Measurements from ENCODE around the gene COL5A1.
A peak's percentile ranks its signal among the peaks of the same experiment; 100 is the strongest.

Gene COL5A1

DNA sequence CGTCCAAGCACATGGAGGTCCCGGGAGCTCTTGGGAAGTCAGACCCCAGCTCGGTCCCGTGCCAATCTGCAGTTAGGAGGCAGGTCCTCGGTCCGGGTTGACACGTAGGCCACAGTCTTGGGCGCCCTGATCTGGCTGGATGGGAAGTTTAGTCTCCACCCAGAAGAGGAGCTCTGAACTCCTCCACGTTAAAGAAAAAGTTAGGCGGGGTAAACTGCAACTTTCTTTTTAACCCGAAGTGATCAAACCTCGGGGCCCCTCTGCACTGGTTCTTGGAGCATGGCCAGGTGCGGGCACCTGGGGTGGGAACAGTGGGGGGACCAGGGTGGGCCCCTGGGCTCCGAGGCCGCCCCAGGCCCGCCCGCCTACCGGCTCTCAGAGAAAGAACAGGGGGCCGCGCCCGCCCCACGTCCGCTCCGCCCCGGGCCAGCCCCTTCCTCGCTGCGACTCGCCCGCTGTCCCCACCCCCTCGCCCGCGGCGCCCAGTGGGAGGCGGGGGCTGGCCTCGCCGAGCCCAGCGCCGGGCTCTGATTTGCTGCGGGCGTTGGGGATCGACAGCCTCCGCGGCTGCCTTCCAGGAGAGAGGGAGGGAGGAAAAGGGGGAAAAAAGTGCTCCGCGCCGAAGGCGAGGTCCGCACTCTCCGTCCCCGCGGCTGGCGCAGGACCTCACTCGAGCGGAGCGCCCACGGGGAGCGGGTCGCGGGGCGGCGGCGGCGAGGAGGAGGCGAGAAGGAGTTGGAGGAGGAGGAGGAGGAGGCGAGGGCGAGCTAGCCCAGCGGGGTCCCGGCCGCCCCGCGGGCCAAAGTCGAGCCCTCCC, at the start of gene COL5A1:
Gene COL5A1 (plus strand): TSS at position 631 of the 817 bp plus-strand sequence. CDS start 385 bp downstream, outside the sequence.
- DNase-seq = peak; percentile 64

DNA sequence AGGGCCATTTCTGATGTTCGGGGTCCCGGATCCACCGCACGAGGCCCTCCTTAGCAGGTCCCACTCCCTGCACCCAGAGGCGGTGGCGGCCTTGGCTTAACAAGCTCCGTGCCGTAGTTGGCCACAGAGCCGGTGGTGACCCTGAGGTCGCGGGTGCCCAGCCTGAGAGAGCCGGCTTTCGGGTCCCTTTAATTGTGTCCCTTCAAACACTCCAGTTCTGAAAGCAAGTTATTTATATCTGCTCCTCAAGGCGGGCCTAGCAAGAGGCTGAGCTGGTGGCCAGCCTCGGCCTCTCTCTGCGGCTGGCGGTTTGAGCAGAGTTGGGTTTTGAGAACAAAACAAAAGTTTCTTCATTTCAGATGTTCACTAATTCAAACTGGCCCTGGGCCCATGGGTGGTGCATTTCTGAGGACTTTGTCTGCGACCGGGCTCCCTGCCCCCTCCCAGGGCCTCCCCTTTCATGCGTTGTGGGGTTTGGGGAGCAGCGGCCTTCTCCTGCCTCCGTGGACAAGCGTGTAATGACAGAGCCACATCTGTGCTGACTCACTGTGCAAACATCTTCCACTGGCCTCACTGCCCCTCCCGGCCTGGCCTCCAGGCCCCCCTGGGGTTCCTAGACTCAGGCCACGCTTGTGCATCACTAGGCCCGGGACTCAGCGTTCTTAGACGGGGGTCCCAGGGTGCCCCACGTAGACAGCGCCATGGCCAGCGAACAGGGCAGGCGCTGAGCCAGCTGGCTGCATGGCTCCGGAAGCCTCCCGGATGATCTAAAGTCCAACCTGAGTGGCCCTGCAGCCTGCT, 49.4 kb upstream of the COL5A1 start:
- DNase-seq = no peak

DNA sequence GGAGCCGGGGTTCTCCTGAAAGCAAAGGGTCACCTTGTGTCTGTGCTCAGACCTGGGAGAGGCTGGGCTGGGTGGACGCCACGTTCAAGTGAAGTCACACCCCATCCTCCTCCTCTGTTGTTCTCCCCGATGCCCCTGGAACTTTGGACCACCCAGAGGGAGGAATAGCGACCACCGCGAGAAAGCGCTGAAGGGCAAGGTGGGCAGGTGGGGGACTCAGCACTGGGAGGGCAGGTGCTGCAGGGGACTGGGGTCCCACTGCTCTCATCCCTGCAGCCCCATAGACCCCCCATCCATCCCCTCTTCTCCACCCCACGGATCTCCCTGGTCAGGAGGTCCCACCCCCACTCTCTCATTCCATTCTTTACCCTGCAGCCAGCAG, 48.8 kb upstream of the COL5A1 start:
- DNase-seq = no peak

DNA sequence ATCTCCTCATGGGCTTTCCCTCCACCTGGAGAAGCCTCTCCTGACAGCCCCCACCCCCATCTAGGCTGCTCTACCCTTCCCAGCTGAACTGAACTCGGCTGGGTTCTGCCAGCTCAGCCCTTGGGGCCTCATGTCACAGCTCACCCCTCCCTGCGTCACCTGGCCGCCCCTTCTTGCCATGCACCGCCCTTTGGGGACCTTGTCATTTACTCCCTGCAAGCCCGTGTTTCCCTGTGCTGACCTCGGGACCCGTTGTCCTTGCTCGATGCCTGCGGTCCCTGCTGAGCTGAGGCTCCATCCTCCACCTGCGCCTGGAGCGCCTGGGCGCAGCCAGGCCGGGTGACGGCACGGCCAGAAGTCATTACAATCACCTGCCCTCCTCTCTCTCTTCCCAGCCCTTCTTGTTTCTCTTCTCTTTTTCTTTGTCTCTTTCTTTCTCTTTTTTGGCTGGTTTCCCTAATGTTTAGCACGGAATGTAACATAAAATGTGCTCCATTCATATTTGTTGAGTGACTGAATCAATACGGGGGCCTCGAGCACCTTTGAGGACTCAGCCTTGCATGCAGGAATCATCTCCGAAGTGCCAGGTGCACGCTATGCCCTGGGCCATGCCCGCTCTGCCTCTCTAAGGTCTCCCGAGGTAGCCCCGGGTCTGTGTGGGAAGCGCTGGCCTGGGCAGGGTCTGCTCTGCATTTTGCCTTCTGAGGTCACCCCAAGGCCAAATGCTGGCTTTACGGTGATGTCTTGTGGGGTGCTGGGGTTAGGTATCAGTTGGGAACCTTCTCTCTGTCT, 48.1 kb upstream of the COL5A1 start:
- DNase-seq = no peak

- no peak for DNase-seq
Measured at GRCh38 chr9:134594078-134594941, 47.3 kb upstream of the COL5A1 start.

GRCh38 chr9:134595014-134595413, 46.6 kb upstream of the COL5A1 start:
- no peak for DNase-seq

- DNase-seq = no peak
Measured at GRCh38 chr9:134597041-134597913, 44.3 kb upstream of the COL5A1 start.

DNA sequence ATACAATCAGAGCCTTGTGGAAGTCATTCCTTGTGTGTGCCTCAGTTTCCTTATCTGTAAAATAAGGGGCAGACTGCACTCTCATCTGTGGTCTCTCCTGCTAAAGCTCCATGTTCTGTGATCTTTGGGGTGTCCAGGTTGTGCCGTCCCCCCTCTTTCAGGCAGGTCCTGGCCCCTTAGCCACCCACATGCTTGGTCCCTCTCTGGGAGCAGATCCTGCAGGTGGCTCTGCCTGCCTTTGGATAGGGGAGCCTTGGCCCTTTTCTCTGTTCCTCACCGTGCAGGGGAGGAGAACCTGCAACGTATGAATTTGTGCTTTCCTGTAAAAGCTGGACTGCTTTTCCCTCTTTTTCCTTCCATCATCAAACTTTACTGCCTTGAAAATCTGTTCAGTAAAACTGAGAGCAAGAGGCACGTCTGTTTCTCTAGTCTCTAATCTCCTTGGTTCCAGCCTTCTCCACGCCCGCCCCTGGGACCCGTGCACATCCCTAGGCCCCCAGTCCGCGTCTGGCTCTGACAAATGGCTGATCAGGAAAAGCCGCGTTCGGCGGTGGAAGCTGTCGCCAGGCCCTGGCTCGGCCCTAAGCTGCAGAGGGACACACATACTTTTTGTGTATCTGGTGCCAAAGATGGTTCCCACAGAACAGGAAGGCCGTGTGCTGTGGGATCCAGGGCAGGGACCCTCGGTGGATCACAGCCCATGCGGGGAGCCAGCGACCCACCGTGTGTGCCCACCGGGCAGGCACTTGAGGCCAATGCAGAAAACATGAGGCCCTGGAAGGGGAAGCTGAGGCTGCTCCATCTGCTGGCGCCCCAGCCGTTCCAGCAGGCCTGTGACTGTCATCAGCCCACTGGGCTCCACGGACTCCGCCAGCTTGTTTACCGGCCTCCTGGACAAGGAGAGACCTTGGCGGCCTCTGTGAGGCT, 43.4 kb upstream of the COL5A1 start:
- DNase-seq = no peak

GRCh38 chr9:134598884-134599245, 42.7 kb upstream of the COL5A1 start:
- DNase-seq = no peak

DNA sequence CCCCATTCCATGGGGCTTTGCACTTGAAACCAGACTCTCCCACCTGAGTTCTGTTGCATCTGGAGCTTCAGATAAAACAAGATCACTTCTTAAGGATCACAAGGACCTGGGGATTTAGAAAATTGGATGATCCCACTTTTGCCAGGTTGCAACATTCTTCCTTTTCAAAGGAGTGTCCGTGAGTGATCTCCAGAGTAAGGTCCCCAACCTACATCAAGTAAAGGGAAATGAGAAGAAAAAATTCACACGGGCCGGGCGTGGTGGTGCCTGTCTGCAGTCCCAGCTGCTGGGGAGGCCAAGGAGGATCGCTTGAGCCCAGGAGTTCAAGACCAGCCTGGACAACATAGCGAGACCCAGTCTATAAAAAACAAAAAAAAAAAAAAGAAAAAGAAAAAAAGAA, 41.2 kb upstream of the COL5A1 start:
- DNase-seq = no peak

DNA sequence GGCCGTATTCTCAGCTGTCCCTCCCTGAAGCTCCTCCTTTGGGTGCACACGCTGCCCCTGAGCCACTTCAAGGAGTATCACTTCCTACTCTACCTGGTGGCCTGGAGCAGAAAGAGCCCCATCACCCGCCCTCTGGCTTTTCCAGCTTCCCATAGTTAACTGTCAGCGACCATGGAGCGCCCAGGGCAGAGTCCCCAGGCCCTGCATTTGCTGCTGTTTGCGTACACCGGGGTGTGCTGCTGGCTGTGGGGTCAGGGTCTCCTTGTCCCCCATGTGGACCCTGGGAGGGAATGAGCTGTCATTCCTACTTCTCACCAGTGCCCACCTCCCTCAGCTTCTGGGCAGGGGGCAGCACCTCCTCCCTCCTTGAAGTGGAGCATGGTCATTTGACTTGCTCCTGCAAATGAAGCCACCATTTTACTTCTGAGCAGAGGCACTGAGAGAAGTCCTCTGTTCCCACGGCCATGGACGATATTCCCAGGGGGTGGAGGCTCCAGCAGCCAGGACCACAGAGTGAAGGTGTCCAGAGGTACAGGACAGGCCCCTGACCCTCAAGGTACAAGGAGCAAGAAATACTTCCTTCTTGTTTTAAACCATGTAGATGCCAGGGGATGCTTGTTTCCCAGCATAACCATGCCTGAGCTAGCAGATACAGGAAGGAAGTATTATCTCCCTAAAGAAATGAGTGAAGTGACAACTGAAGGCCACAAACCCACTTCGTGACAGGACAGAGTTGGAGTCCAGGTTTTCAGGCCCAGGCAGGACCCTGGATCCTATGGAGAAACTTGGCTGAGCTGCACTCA, 40.6 kb upstream of the COL5A1 start:
- no peak for DNase-seq

- no peak for DNase-seq
Measured at GRCh38 chr9:134601764-134602163, 39.8 kb upstream of the COL5A1 start.

DNA sequence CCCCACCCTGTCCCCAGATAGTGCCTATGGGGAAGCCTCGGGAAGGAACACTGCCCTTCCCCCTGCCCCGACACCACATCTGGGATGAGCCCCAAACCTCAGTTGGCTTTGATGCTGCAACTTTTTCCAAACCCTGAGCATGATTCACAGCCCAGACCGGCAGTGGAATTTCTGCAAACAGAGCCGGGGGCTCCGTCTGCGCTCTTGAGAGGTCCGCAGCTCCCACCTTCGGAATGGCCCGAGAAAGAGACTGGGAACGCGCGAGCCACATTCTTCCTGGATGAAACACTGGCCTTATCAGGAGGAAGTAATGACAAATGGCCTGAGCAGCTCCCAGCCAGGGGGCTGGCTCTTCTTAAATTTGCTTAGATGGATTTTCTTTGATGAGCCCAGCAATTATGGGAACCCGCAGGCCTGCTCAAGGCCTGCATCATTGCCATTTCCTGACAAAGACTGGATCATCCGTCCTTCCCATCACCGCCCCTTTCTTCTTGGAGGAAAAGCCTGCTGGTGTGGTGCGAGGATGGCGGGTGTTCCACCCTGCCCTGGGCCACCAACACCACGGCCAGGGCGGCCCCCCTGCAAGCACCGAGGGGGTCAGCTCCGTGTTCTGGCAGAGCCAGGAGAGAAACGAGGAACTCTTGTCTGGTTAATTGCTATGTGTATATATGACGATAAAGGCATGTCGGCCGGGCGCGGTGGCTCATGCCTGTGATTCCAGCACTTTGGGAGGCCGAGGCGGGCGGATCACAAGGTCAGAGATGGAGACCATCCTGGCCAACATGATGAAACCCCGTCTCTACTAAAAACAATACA, 38.8 kb upstream of the COL5A1 start:
- DNase-seq = no peak

- no peak for DNase-seq
Measured at GRCh38 chr9:134604834-134605233, 36.8 kb upstream of the COL5A1 start.

- no peak for DNase-seq
Measured at GRCh38 chr9:134605351-134605965, 36.1 kb upstream of the COL5A1 start.

DNA sequence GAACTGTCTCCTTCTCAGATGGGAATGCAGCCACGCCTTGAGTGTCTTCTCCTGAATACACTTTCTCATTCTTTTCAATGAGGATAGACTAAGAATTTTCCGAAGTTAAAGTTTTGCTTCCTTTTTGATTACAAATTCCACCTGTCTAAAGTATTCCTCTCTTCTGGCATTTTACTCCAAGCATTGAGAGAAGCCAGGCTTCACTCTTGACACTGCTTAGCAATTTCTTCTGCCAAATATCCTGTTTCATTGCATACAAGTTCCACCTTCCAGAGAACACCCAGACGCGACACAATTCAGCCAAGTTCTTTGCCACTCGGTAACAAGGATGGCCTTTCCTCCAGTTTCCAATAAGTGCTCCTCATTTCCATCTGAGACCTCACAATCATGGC, 35.6 kb upstream of the COL5A1 start:
- DNase-seq = peak; percentile 13

DNA sequence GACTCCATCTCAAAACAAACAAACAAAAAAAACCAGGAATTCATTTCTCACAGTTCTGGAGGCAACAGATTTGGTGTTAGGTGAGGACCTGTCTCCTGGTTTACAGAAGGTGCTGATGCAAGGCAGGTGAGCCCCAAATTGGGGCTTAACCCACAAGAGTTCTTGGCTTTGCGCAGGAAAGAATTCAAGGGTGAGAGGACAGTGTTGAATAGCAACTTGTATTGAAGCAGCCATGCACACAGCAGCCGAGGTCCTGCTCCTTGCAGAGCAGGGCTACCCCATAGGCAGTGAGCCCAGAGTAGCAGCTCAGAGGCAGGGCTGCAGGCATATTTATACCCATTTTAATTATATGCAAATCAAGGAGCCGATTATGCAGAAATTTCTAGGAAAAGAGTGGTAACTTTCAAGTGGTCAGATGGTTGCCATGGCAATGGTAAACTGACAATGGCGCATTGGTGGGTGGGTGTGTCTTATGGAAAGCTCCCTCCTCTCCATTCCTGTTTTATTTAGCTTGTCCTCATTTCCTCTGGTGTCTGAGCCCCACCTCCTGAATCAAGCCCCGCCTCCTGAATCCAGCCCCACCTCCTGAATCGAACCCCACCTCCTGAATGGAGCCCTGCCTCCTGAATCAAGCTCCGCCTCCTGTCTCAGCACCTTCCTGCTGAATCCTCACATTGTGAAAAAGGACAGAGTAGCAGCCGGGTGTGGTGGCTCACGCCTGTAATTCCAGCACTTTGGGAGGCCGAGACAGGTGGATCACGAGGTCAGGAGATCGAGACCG, 34.5 kb upstream of the COL5A1 start:
- DNase-seq = no peak

Data from midbrain (tissue), 1 donor.